ENCODE data around the gene NSG2.

The NSG2 gene

GRCh38 chr5:174147551-174147950 is 102.0 kb downstream of the NSG2 start:
- DNase-seq (ENCODE audit: extremely low read depth in 1 of 2, low read depth in 1 of 2), result no peak

- DNase-seq (ENCODE audit: extremely low read depth in 1 of 2, low read depth in 1 of 2), result no peak
Observed at GRCh38 chr5:174148721-174149120, 103.2 kb downstream of the NSG2 start.

GRCh38 chr5:174149426-174149825 is 103.9 kb downstream of the NSG2 start:
- DNase-seq (ENCODE audit: extremely low read depth in 1 of 2, low read depth in 1 of 2), result no peak

- no peak for DNase-seq (ENCODE audit: extremely low read depth in 1 of 2, low read depth in 1 of 2)
Observed at GRCh38 chr5:174149989-174150388, 104.5 kb downstream of the NSG2 start.

GRCh38 chr5:174151599-174152181 is 106.2 kb downstream of the NSG2 start:
- no peak for DNase-seq (ENCODE audit: extremely low read depth in 1 of 2, low read depth in 1 of 2)

GRCh38 chr5:174154559-174154958 is 109.1 kb downstream of the NSG2 start:
- no peak for DNase-seq (ENCODE audit: extremely low read depth in 1 of 2, low read depth in 1 of 2)

- DNase-seq (ENCODE audit: extremely low read depth in 1 of 2, low read depth in 1 of 2), result no peak
Observed at GRCh38 chr5:174155281-174155680, 109.8 kb downstream of the NSG2 start.

- no peak for DNase-seq (ENCODE audit: extremely low read depth in 1 of 2, low read depth in 1 of 2)
Observed at GRCh38 chr5:174155706-174156105, 110.2 kb downstream of the NSG2 start.

- no peak for DNase-seq (ENCODE audit: extremely low read depth in 1 of 2, low read depth in 1 of 2)
Observed at GRCh38 chr5:174157048-174157447, 111.5 kb downstream of the NSG2 start.

All from activated CD8-positive, alpha-beta memory T cell treated with anti-CD3 and anti-CD28 coated beads for 1 hour (primary cell).